ENCODE data around the gene LYPD3.

Gene LYPD3

DNA sequence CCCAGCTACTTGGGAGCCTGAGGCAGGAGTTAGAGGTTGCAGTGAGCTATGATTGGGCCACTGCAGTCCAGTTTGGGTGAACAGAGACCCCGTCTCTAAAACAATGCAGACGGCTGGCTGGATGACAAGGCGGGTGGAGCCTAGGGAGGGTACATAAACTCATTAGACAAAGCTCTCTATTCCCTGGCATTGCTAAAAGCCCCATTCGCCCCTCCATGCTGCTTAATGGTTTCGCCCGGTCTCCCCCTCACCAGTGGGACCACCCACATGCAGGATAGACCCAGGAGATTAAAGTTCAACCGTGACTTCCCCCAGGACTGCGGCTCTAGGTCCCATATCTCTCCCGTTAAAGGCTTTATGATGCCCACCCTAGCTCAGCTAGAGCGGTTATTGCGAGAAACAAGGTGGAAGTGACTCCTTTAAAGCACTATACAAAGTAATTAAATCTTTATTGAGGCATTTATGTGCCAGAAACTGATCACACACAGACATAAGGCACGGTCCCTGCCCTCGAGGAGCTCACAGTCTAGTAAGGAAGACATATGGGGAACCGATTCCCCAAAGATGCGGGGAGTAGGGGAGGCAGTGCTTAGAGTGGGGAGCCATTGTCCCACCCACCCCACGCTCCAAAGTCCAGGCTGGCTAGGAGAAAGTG, 4.9 kb downstream of the LYPD3 start:
- WGBS (ENCODE audit: extremely low coverage, insufficient coverage, low lambda C conversion rate) = no CpG with 5 or more reads among the region's 16 CpGs
- no peak overlapping the region for H3K4me2 ChIP-seq (ENCODE audit: low read length)

DNA sequence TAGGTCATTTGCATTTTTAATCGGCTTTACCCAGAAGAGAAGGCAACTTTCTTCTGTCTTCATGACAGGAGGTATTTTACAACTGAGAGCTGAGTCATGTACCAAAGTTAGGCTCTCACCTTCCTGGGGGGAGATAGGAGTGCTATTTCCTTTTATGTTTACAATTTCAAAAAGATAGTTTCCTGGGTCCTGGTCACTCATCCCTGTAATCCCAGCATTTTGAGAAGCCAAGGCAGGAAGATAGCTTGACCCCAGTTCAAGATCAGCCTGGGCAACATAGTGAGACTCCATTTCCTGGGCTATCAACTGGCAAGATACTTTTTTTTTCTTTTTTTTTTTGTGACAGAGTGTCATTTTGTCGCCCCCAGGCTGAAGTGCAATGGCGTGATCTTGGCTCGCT, 7.6 kb downstream of the LYPD3 start:
- no peak overlapping the region for H3K18ac ChIP-seq (ENCODE audit: low read length)
- no peak overlapping the region for H3K23ac ChIP-seq (ENCODE audit: low read length)
- no peak overlapping the region for H2BK15ac ChIP-seq (replicated peaks; ENCODE audit: low read depth)

More for the DNA sequence above, 4.9 kb downstream of the LYPD3 start:
- H4K5ac ChIP-seq (ENCODE audit: low read length) = no peak overlapping the region
- H2BK5ac ChIP-seq (ENCODE audit: low read length) = no peak overlapping the region
- H2AK5ac ChIP-seq (ENCODE audit: low read length) = no peak overlapping the region
- no peaks in the 10 kb centered on the region for H3K27me3 ChIP-seq (ENCODE audit: insufficient read depth, low read length, poor library complexity)
- no peaks in the 10 kb centered on the region for H3K79me1 ChIP-seq (ENCODE audit: low read length)
- no peak overlapping the region for H4K8ac ChIP-seq (ENCODE audit: low read depth, low read length)
- H3K79me2 ChIP-seq (ENCODE audit: control insufficient read depth, insufficient read depth, low read length) = no peaks in the 10 kb centered on the region
- no peak for DNase-seq
- no peak overlapping the region for H3K4me3 ChIP-seq (ENCODE audit: low read length)
- H2BK120ac ChIP-seq (ENCODE audit: low read depth, low read length) = no peak overlapping the region
- H3K4ac ChIP-seq (ENCODE audit: low read depth, low read length) = no peak overlapping the region
- H3K9ac ChIP-seq (ENCODE audit: low read length) = no peak overlapping the region
- H3K4me1 ChIP-seq (ENCODE audit: control insufficient read depth, low read depth, low read length) = peaks cover 2% of the 10 kb centered on the region
- no peak overlapping the region for H3K27ac ChIP-seq (ENCODE audit: low read depth, low read length)
- H2BK15ac ChIP-seq (replicated peaks; ENCODE audit: low read depth) = no peak overlapping the region
- H3K18ac ChIP-seq (ENCODE audit: low read length) = no peak overlapping the region
- H3K56ac ChIP-seq (ENCODE audit: low read length) = no peak overlapping the region
- H3K23ac ChIP-seq (ENCODE audit: low read length) = no peak overlapping the region
- H3K36me3 ChIP-seq (ENCODE audit: control insufficient read depth, insufficient read depth, low read length) = no peaks in the 10 kb centered on the region

DNA sequence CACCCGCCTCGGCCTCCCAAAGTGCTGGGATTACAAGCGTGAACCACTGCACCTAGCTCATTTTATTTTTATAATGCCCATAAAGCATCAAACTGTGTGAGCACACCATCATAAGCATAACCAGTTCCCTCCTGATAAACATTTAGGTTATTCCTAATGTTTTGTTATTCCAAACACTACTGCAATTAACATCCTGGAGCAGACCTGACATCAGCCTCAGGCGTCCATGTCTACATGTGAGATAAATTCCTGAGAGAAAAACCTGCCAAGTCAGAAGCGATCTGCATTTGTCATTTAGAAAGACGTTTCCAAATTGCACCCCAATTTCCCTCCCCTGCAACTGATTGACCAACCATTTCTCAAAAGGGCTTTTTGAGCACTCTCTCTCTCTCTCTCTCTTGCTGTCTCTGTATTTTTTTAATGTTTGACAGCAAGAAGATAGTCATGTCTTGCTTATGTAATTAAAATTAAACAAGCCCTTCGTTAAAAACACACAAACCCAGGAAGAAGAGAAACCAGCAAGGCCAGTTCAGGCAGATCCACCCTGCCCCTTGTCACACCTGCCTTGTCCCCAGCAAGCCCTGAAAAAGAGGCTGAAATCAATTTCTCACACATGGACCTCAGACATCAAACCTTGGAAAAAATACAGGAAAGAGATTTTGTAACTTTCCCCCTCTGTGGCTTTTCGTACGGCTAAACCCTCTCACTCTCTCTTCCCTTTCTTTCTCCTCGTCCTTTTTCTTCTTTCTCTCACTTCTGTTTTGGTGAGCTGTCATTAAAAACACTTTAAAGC, 9.9 kb downstream of the LYPD3 start:
- H3K9ac ChIP-seq (ENCODE audit: low read length) = no peak overlapping the region
- H4K8ac ChIP-seq (ENCODE audit: low read depth, low read length) = no peak overlapping the region
- no peaks in the 10 kb centered on the region for H3K36me3 ChIP-seq (ENCODE audit: control insufficient read depth, insufficient read depth, low read length)
- no peak overlapping the region for H3K4me3 ChIP-seq (ENCODE audit: low read length)
- H3K18ac ChIP-seq (ENCODE audit: low read length) = no peak overlapping the region
- no peaks in the 10 kb centered on the region for H3K4me1 ChIP-seq (ENCODE audit: control insufficient read depth, low read depth, low read length)
- no CpG with 5 or more reads among the region's 10 CpGs for WGBS (ENCODE audit: extremely low coverage, insufficient coverage, low lambda C conversion rate)
- H3K4ac ChIP-seq (ENCODE audit: low read depth, low read length) = no peak overlapping the region
- H3K4me2 ChIP-seq (ENCODE audit: low read length) = no peak overlapping the region
- H4K5ac ChIP-seq (ENCODE audit: low read length) = no peak overlapping the region
- no peaks in the 10 kb centered on the region for H3K79me2 ChIP-seq (ENCODE audit: control insufficient read depth, insufficient read depth, low read length)
- no peaks in the 10 kb centered on the region for H3K27me3 ChIP-seq (ENCODE audit: insufficient read depth, low read length, poor library complexity)
- H2BK5ac ChIP-seq (ENCODE audit: low read length) = no peak overlapping the region
- H2AK5ac ChIP-seq (ENCODE audit: low read length) = no peak overlapping the region
- no peak overlapping the region for H2BK15ac ChIP-seq (replicated peaks; ENCODE audit: low read depth)
- H3K23ac ChIP-seq (ENCODE audit: low read length) = no peak overlapping the region
- H3K79me1 ChIP-seq (ENCODE audit: low read length) = no peaks in the 10 kb centered on the region
- no peak for DNase-seq
- H2BK120ac ChIP-seq (ENCODE audit: low read depth, low read length) = no peak overlapping the region
- H3K56ac ChIP-seq (ENCODE audit: low read length) = no peak overlapping the region
- no peak overlapping the region for H3K27ac ChIP-seq (ENCODE audit: low read depth, low read length)

More for the DNA sequence above, 7.6 kb downstream of the LYPD3 start:
- Histone ChIP-seq H3K36me3 (ENCODE audit: control insufficient read depth, insufficient read depth, low read length) (no peaks in the 10 kb centered on the region), H3K27me3 (ENCODE audit: insufficient read depth, low read length, poor library complexity) (no peaks in the 10 kb centered on the region), H2AK5ac (ENCODE audit: low read length) (no peak overlapping the region), H3K4ac (ENCODE audit: low read depth, low read length) (no peak overlapping the region), H3K9ac (ENCODE audit: low read length) (no peak overlapping the region), H2BK120ac (ENCODE audit: low read depth, low read length) (no peak overlapping the region), H3K4me2 (ENCODE audit: low read length) (no peak overlapping the region), H3K79me2 (ENCODE audit: control insufficient read depth, insufficient read depth, low read length) (no peaks in the 10 kb centered on the region), H2BK5ac (ENCODE audit: low read length) (no peak overlapping the region), H4K8ac (ENCODE audit: low read depth, low read length) (no peak overlapping the region), H4K5ac (ENCODE audit: low read length) (no peak overlapping the region), H3K27ac (ENCODE audit: low read depth, low read length) (no peak overlapping the region), H3K4me1 (ENCODE audit: control insufficient read depth, low read depth, low read length) (no peaks in the 10 kb centered on the region), H3K56ac (ENCODE audit: low read length) (no peak overlapping the region), H3K4me3 (ENCODE audit: low read length) (no peak overlapping the region), H3K79me1 (ENCODE audit: low read length) (no peaks in the 10 kb centered on the region)
- no peak for DNase-seq
- no CpG with 5 or more reads among the region's 4 CpGs for WGBS (ENCODE audit: extremely low coverage, insufficient coverage, low lambda C conversion rate)

DNA sequence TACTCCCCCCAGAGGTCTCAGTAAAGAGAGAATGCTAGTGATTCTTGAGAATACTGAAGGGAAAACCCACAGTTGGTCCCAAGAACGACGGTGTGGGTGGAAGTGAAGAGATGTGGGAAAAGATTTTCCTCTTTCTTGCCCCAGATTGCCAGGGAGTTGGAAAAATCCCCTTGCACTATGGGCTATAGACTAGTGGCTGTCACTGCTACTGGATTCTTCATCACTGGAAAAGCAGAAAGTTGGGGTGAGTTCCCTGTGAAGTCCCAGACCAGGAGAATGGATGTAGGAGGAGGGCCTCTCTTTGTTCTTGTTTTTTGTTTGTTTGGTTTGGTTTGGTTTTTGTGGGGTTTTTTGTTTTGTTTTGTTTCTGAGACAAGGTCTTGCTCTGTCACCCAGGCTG, 11.4 kb downstream of the LYPD3 start:
- Histone ChIP-seq H3K4me1 (ENCODE audit: control insufficient read depth, low read depth, low read length) (no peaks in the 10 kb centered on the region), H3K27ac (ENCODE audit: low read depth, low read length) (no peak overlapping the region), H3K79me1 (ENCODE audit: low read length) (no peaks in the 10 kb centered on the region), H3K56ac (ENCODE audit: low read length) (no peak overlapping the region), H3K4ac (ENCODE audit: low read depth, low read length) (no peak overlapping the region), H2AK5ac (ENCODE audit: low read length) (no peak overlapping the region), H2BK5ac (ENCODE audit: low read length) (no peak overlapping the region), H3K9ac (ENCODE audit: low read length) (no peak overlapping the region), H3K18ac (ENCODE audit: low read length) (no peak overlapping the region), H3K79me2 (ENCODE audit: control insufficient read depth, insufficient read depth, low read length) (no peaks in the 10 kb centered on the region), H2BK15ac (replicated peaks; ENCODE audit: low read depth) (no peak overlapping the region), H2BK120ac (ENCODE audit: low read depth, low read length) (no peak overlapping the region), H3K36me3 (ENCODE audit: control insufficient read depth, insufficient read depth, low read length) (no peaks in the 10 kb centered on the region), H3K4me2 (ENCODE audit: low read length) (no peak overlapping the region), H4K8ac (ENCODE audit: low read depth, low read length) (no peak overlapping the region), H4K5ac (ENCODE audit: low read length) (no peak overlapping the region), H3K27me3 (ENCODE audit: insufficient read depth, low read length, poor library complexity) (no peaks in the 10 kb centered on the region), H3K4me3 (ENCODE audit: low read length) (no peak overlapping the region), H3K23ac (ENCODE audit: low read length) (no peak overlapping the region)
- DNase-seq = no peak
- WGBS (ENCODE audit: extremely low coverage, insufficient coverage, low lambda C conversion rate) = no CpG with 5 or more reads among the region's 2 CpGs

DNA sequence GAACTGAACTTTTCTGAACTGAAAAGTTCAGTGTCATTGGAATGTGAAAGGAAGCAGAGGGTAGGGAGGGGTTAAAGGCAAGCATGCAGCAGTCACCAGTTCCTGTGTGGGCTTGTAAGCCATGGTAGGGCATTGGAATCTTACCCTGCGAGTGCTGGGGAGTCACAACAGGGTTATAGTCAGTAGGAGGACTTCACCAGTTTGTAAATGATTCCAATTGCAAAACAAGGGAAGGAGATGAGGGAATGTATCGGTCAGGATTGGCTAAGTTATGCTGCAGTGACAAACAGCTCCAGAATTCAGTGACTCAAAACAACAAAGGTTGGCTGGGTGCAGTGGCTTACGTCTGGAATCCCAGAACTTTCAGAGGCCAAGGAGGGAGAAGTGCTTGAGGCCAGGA, 12.8 kb downstream of the LYPD3 start:
- Histone ChIP-seq H3K23ac (ENCODE audit: low read length) (no peak overlapping the region), H2AK5ac (ENCODE audit: low read length) (no peak overlapping the region), H3K56ac (ENCODE audit: low read length) (no peak overlapping the region), H3K9ac (ENCODE audit: low read length) (no peak overlapping the region), H3K4me3 (ENCODE audit: low read length) (no peak overlapping the region), H3K4ac (ENCODE audit: low read depth, low read length) (no peak overlapping the region), H3K4me1 (ENCODE audit: control insufficient read depth, low read depth, low read length) (no peaks in the 10 kb centered on the region), H3K27me3 (ENCODE audit: insufficient read depth, low read length, poor library complexity) (no peaks in the 10 kb centered on the region), H4K8ac (ENCODE audit: low read depth, low read length) (no peak overlapping the region), H3K79me2 (ENCODE audit: control insufficient read depth, insufficient read depth, low read length) (no peaks in the 10 kb centered on the region), H4K5ac (ENCODE audit: low read length) (no peak overlapping the region), H3K4me2 (ENCODE audit: low read length) (no peak overlapping the region), H2BK15ac (replicated peaks; ENCODE audit: low read depth) (no peak overlapping the region), H3K36me3 (ENCODE audit: control insufficient read depth, insufficient read depth, low read length) (no peaks in the 10 kb centered on the region), H3K27ac (ENCODE audit: low read depth, low read length) (no peak overlapping the region), H2BK120ac (ENCODE audit: low read depth, low read length) (no peak overlapping the region), H2BK5ac (ENCODE audit: low read length) (no peak overlapping the region), H3K18ac (ENCODE audit: low read length) (no peak overlapping the region), H3K79me1 (ENCODE audit: low read length) (no peaks in the 10 kb centered on the region)
- no peak for DNase-seq
- no CpG with 5 or more reads among the region's 3 CpGs for WGBS (ENCODE audit: extremely low coverage, insufficient coverage, low lambda C conversion rate)

Data from mesendoderm (in vitro differentiated cells).